GM12891 (cell line): Measurements from ENCODE around the gene CDK17.

Experiments used
- DNase-seq: peaks from one replicate; pipeline ENCODE4 v3.0.0; 2011; ENCODE audit warnings: low spot score; ENCODE audit not compliant: insufficient read length
- FAIRE-seq: peaks from 2 replicates; lab custom pipeline; 2011; peaks lifted over from hg19 to GRCh38; lab: Jason Lieb, UNC
- PAX5 ChIP-seq: IDR thresholded peaks from 2 replicates; pipeline ENCODE4 v1.6.1; 2011; ENCODE audit warnings: low read length, moderate library complexity, mild to moderate bottlenecking; ENCODE audit not compliant: insufficient read depth, severe bottlenecking
- POLR2A ChIP-seq: IDR thresholded peaks from 2 replicates; pipeline ENCODE4 v1.6.1; 2011; ENCODE audit warnings: low read depth, low read length, control low read depth
- POLR2AphosphoS5 ChIP-seq: IDR thresholded peaks from 2 replicates; pipeline ENCODE4 v1.6.1; 2011; ENCODE audit warnings: low read depth, low read length, control low read depth
- POU2F2 ChIP-seq: IDR thresholded peaks from 2 replicates; pipeline ENCODE4 v1.6.1; 2011; ENCODE audit warnings: low read depth, mild to moderate bottlenecking, control low read depth, low read length, moderate library complexity
- SPI1 ChIP-seq: IDR thresholded peaks from 2 replicates; pipeline ENCODE4 v1.6.1; 2011; ENCODE audit warnings: low read depth, low read length, control low read depth
- TAF1 ChIP-seq: IDR thresholded peaks from 2 replicates; pipeline ENCODE4 v1.6.1; 2011; ENCODE audit warnings: low read depth, low read length, control low read depth

CDK17 gene

GRCh38 chr12:96258104-96258961, 141.9 kb downstream of the CDK17 start:
- DNase-seq = no peak
- TF ChIP-seq POLR2A (no peak), POU2F2 (no peak), POLR2AphosphoS5 (no peak), SPI1 (no peak), PAX5 (no peak), TAF1 (no peak)
- FAIRE-seq = no peak

- TF ChIP-seq PAX5 (no peak), TAF1 (no peak), SPI1 (no peak), POU2F2 (no peak), POLR2AphosphoS5 (0 out of 2 replicates have a peak, but pooled peaks have one; percentile 3)
- no peak for FAIRE-seq
- no peak for DNase-seq
Observed at GRCh38 chr12:96257550-96258103, 142.6 kb downstream of the CDK17 start.

GRCh38 chr12:96256672-96257361, 143.4 kb downstream of the CDK17 start:
- no peak for DNase-seq
- 0 out of 2 replicates have a peak, but pooled peaks have one; percentile 40 for TF ChIP-seq POLR2AphosphoS5
- no peak for TF ChIP-seq POLR2A
- no peak for FAIRE-seq

GRCh38 chr12:96255077-96255476, 145.2 kb downstream of the CDK17 start:
- peak; percentile 51; the same call in 1 of the 2 replicates for TF ChIP-seq POLR2AphosphoS5
- TF ChIP-seq SPI1 = no peak
- FAIRE-seq = no peak
- no peak for DNase-seq

- TF ChIP-seq POU2F2 (no peak), POLR2A (peak; percentile 23; the same call in 1 of the 2 replicates)
- no peak for DNase-seq
- no peak for FAIRE-seq
Observed at GRCh38 chr12:96250119-96250685, 150.0 kb downstream of the CDK17 start.

GRCh38 chr12:96249196-96250118, 150.8 kb downstream of the CDK17 start:
- TF ChIP-seq POLR2A = no peak
- no peak for TF ChIP-seq POU2F2
- no peak for TF ChIP-seq POLR2AphosphoS5
- TF ChIP-seq TAF1 = no peak
- TF ChIP-seq PAX5 = no peak
- TF ChIP-seq SPI1 = no peak
- FAIRE-seq (no peak), DNase-seq (no peak)

GRCh38 chr12:96248136-96248931, 151.9 kb downstream of the CDK17 start:
- FAIRE-seq = no peak
- no peak for DNase-seq
- TF ChIP-seq POLR2A = no peak
- no peak for TF ChIP-seq PAX5
- no peak for TF ChIP-seq POU2F2
- TF ChIP-seq TAF1 = no peak
- no peak for TF ChIP-seq POLR2AphosphoS5
- no peak for TF ChIP-seq SPI1

- DNase-seq (no peak), FAIRE-seq (no peak)
- no peak for TF ChIP-seq POLR2A
- 0 out of 2 replicates have a peak, but pooled peaks have one; percentile 21 for TF ChIP-seq SPI1
Observed at GRCh38 chr12:96247563-96247962, 152.7 kb downstream of the CDK17 start.
